Duodenal mucosa (tissue), 2 donors: ENCODE results near the gene CROCC2.

Experiments
- H3K27ac ChIP-seq: one replicate; pipeline ENCODE4 v1.7.0; 2013; ENCODE audit warnings: low read depth, low read length
- H3K27me3 ChIP-seq, 2 donors: one replicate each; pipeline ENCODE4 v1.7.0; 2013; ENCODE audit warnings: low read length in 2 of 2, control low read depth in 1 of 2; ENCODE audit not compliant: insufficient read depth in 2 of 2, control insufficient read depth in 1 of 2
- H3K36me3 ChIP-seq, 2 donors: one replicate each; pipeline ENCODE4 v1.7.0; 2013; ENCODE audit warnings: low read length in 2 of 2, control low read depth in 1 of 2; ENCODE audit not compliant: insufficient read depth in 2 of 2, control insufficient read depth in 1 of 2
- H3K4me1 ChIP-seq, 2 donors: one replicate each; pipeline ENCODE4 v1.7.0; 2013; ENCODE audit warnings: low read length in 2 of 2, control low read depth in 1 of 2; ENCODE audit not compliant: insufficient read depth in 2 of 2, control insufficient read depth in 1 of 2
- H3K4me3 ChIP-seq, 2 donors: one replicate each; pipeline ENCODE4 v1.7.0; 2013; ENCODE audit warnings: low read length in 2 of 2, low read depth in 1 of 2
- H3K9ac ChIP-seq, 2 donors: one replicate each; pipeline ENCODE4 v1.7.0; 2013; ENCODE audit warnings: low read length in 2 of 2, low read depth in 1 of 2
- H3K9me3 ChIP-seq, 2 donors: one replicate each; pipeline ENCODE4 v1.7.0; 2013; ENCODE audit warnings: low read length in 2 of 2, control low read depth in 1 of 2; ENCODE audit not compliant: control insufficient read depth in 1 of 2

The CROCC2 gene

DNA sequence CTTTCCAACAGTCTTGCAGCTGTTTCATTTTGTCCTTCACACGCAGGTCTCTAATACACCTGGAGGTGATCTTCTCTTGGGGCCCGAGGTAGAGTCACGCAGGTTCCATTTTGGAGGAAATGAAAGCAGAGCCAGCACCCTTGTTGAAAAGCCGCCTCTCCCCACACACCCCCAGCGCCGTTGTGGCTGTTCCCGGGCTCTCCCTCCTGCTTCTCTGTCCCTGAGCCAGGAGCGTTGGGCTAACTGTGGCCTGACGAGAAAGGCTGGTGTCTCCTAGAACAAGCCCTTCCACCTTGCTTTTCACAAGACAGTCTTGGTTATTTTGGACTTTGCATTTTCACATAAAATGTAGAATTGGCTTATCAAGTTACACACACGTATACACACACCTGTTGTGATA, 108.6 kb downstream of the CROCC2 start:
- Histone ChIP-seq H3K4me1 (peaks cover 9 to 11% of the 10 kb centered on the region in 2 donors), H3K36me3 (no peaks in the 10 kb centered on the region), H3K4me3 (no peak overlapping the region), H3K9me3 (no peaks in the 10 kb centered on the region), H3K9ac (no peak overlapping the region), H3K27ac (no peak overlapping the region), H3K27me3 (no peaks in the 10 kb centered on the region)

DNA sequence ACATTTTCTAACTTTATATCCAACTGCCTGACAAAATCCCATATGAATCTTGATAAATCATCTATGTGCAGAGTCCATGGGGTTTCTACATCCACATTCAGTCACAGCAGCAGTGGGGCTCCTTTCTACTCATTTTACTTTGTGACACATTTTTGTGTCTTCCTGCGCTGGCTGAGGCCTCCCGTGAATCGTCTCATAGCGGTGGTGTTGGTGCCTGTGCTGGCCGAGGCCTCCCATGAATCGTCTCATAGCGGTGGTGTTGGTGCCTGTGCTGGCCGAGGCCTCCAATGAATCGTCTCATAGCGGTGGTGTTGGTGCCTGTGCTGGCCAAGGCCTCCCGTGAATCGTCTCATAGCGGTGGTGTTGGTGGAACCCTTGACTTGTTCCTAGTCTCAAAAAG, 109.3 kb downstream of the CROCC2 start:
- no peak overlapping the region for H3K9ac ChIP-seq
- no peaks in the 10 kb centered on the region for H3K27me3 ChIP-seq
- no peaks in the 10 kb centered on the region for H3K36me3 ChIP-seq
- no peaks in the 10 kb centered on the region for H3K9me3 ChIP-seq
- H3K4me1 ChIP-seq: peaks cover 2 to 4% of the 10 kb centered on the region in 2 donors
- H3K27ac ChIP-seq: no peak overlapping the region
- no peak overlapping the region for H3K4me3 ChIP-seq

DNA sequence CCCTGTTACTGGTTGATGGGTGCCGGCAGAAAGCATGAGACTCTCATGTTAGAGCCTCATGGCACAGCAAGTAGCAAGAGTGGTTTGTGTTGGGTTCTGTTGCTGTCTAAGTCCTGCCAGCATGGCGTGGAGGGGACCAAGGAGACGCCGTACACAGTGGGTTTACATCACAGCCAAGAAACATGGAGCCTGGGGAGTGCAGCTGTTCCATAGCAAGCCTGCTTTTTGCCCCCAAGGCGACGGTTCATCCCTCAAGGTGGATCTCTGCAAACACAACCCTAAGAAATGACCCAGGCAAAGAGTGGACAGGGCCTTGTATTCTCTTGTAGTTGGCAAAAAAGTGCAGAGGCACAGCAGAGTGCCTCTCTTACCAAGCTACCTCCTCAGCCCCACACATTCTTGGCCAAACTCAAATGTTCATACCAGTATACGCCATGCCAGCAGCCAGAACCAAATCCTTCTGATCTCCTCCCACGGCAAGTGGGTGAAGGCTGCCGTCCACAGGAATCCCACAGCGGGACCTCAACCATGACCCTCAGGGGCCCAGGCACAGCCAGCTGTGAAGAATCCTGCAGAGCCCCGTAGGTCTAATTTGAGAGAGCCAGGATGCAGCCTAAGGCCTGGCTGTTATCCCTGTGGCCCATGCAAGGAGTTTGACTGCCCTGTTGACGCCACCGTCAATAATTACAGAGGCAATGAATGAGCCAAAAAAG, 111.2 kb downstream of the CROCC2 start:
- Histone ChIP-seq H3K36me3 (no peaks in the 10 kb centered on the region), H3K27me3 (no peaks in the 10 kb centered on the region)

DNA sequence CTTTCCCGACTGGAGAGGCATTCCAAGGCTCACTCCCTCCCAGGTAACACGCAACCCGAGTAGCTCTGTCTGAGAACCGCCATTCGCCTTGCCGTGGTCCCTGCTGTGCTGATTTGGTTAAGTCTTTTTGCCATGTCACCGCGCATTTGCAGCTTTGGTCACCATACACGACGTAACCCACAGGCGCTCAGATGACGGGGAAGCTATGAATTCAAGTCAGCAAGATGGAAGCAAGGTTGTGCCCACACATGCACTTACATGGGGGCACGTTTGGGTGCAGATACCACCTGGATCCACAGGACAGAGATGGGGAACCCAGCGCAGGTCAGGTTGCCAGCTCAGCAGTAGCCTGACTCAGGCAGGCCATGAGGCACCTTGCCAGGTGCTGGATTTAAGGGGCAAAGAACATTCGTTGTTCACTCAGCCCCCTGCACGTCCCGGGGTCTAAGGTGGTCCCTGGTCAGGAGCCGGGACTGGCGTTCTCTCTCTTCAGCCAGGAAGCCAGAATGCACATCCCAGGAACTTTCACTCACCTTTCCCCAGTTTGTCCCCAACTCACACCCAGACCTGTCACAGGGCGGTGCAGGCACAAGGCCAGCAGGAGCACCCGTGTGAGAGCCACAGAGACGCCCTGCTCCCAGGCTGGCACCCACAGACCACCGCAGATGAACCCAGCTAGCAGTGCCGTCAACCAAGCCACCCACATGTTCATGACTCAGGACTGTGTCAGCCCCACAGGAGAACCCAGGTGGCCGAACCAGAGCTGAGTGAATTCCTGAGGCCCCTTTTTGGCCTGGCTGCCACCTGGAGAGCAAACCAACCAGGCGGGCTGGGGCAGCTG, 112.1 kb downstream of the CROCC2 start:
- Histone ChIP-seq H3K9me3 (no peaks in the 10 kb centered on the region), H3K4me1 (no peaks in the 10 kb centered on the region), H3K36me3 (no peaks in the 10 kb centered on the region), H3K4me3 (no peak overlapping the region), H3K9ac (no peak overlapping the region), H3K27me3 (no peaks in the 10 kb centered on the region), H3K27ac (no peak overlapping the region)

More for the DNA sequence above, 111.2 kb downstream of the CROCC2 start:
- Histone ChIP-seq H3K27ac (no peak overlapping the region), H3K4me3 (no peak overlapping the region), H3K9ac (no peak overlapping the region), H3K9me3 (no peaks in the 10 kb centered on the region), H3K4me1 (no peaks in the 10 kb centered on the region)

DNA sequence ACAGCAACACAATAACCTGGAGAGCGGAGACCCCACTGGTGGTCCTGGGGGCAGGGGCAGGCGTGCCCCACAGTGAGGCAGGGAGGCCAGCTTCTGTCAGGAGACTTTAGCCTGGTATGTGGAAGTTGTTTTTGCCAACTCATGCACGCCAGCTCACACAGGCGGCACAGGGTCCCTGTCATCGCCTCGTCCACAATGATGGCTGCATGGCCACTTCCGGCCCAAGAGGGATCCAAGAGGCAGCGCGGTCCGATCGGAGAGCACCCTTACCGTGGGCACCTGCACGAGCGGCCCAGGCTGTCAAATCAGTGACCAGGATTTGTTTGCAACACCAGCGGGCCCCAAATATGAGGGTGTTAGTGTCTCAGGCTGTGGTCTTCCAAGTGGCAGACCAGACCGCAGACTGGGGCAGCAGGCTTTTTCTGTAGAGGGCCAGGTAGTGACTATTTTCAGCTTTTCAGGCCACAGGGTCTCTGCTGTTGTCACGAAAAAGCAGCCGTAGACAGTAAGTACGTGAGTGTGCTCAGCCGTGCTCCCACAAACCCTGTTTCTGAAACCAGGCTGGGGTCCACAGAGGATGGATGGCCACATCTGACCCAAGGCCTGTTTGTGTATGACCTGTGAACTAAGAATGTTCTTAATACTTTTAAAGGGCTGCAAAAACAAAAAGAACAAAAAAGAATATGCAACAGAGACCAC, 113.5 kb downstream of the CROCC2 start:
- Histone ChIP-seq H3K27ac (no peak overlapping the region), H3K27me3 (no peaks in the 10 kb centered on the region), H3K36me3 (no peaks in the 10 kb centered on the region), H3K9me3 (no peaks in the 10 kb centered on the region), H3K9ac (no peak overlapping the region), H3K4me1 (no peaks in the 10 kb centered on the region), H3K4me3 (no peak overlapping the region)

DNA sequence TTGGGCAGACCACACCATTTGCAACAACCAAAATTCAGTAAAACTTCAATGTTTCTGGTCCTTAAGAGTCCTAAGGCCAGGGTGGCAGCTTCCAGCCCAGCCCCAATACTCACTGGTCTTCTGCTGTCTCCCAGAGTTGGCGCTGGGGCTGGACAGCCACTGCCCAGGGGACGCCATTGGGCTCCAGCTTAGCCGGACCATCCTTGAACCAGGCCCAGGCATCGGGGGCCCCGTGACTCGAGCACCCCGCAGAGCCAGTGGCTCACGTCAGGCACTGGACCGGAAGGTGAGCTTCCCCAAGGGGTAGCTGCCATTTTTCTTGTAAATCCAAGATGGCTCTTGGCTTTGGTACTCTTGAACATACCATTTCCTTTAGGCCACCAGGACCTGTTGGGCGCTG, 114.1 kb downstream of the CROCC2 start:
- Histone ChIP-seq H3K9ac (no peak overlapping the region), H3K36me3 (no peaks in the 10 kb centered on the region), H3K9me3 (peaks cover 5% of the 10 kb centered on the region in 2 donors), H3K4me1 (no peaks in the 10 kb centered on the region), H3K27ac (no peak overlapping the region), H3K4me3 (no peak overlapping the region), H3K27me3 (no peaks in the 10 kb centered on the region)

DNA sequence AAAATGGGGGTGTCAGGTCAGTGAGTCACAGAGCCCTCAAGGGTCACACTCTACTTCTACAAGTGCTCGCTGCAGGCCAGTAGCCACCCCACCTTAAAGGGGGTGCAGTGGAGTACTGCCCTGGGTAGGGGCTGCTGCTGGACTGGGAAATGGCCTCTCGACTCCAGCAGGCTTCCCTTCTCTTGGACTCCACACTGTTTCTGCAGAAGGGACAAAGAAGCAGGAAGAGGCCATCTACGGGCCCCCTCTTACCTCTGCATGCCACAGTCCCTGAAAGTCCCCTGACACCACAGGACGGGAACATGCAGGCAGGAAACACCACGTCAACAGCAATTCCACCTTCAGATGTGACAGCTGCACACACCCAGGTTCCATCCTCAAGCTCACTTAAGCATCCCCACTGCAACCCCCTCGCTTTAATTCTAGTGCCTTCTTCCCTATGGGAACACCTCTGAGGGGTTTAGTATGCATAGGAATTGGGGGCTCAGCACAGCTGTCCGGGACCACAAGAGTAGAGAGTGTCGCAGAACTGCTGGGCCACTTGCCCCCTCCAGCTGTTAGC, 114.6 kb downstream of the CROCC2 start:
- no peak overlapping the region for H3K9ac ChIP-seq

DNA sequence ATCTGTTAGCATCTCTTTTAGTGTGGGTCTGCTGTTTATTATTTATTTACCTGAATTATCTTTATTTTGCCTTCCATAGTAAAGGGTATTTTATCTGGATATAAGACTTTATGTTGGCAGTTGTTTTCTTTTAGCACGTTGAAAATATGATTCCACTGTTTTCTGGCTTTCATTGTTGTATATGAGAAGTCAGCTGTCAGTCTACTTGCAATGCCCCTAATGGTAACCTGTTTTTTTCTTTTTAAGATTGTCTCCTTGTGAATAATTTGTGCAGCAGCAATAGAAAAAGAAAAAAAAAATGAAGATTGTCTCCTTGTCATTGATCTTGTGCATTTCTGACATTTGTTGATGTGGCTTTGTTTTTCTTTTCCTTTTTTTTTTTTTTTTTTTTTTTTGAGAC, 119.5 kb downstream of the CROCC2 start:
- H3K4me3 ChIP-seq: no peak overlapping the region

More for the DNA sequence above, 114.6 kb downstream of the CROCC2 start:
- Histone ChIP-seq H3K27me3 (no peaks in the 10 kb centered on the region), H3K4me1 (no peaks in the 10 kb centered on the region), H3K36me3 (no peaks in the 10 kb centered on the region), H3K27ac (no peak overlapping the region), H3K4me3 (no peak overlapping the region), H3K9me3 (peaks cover 8 to 10% of the 10 kb centered on the region in 2 donors)

DNA sequence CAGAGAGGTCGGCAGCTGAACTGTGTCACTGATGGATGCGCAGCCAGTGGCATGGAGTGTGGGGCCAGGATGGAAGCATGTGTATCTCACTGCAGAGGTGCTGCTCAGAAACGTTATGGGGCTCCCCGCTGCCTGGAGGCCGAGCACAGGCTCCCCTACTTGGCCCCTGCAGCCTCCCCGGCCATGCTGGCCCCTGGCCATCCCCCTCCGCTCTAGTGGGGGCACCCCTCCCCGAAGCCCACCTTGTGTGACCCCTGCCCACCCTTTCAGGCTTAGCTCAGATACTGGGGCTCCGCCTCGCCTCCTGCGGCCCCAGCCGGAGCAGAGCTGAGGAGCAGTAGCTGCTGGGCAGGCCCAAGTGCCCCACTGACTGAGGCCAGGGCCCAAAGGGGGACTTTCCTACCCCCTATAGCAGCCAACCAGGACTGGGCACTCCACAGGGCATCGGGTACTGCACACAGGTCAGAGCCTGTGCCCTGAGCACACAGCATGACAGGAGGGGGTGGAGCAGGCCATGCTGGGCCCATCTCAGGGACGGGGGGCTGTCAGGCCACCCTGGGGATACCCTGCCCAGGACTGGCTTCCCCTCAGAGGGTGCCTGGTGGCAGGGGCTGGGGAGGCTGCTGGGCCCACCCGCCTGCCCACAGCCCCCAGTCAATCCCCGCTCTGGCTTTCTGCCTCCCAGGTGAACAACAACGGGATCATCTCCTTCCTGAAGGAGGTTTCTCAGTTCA, 123.6 kb downstream of the CROCC2 start:
- no peaks in the 10 kb centered on the region for H3K27me3 ChIP-seq
- H3K27ac ChIP-seq: no peak overlapping the region
- H3K4me1 ChIP-seq: no peaks in the 10 kb centered on the region
- no peak overlapping the region for H3K9ac ChIP-seq
- H3K4me3 ChIP-seq: no peak overlapping the region
- H3K36me3 ChIP-seq: peaks cover 0 to 4% of the 10 kb centered on the region in 2 donors
- H3K9me3 ChIP-seq: peaks cover 12 to 23% of the 10 kb centered on the region in 2 donors

More for the DNA sequence above, 119.5 kb downstream of the CROCC2 start:
- Histone ChIP-seq H3K27ac (no peak overlapping the region), H3K9me3 (peaks cover 12 to 23% of the 10 kb centered on the region in 2 donors), H3K4me1 (no peaks in the 10 kb centered on the region), H3K9ac (no peak overlapping the region), H3K36me3 (no peaks in the 10 kb centered on the region), H3K27me3 (no peaks in the 10 kb centered on the region)
